HEK293T (cell line): ENCODE measurements around the gene GNG12.

Source experiments
- CTCF ChIA-PET: fragments of 350-600 bp; formaldehyde crosslinking; extraction: SDS; loops from one replicate; lab custom pipeline; 2021; ENCODE audit warnings: antibody characterized with exemption, inconsistent platforms; lab: Yijun Ruan, JAX
- POLR2A ChIA-PET: fragments of 350-600 bp; formaldehyde crosslinking; extraction: SDS; loops from one replicate; lab custom pipeline; 2020; ENCODE audit warnings: antibody characterized with exemption, inconsistent platforms; lab: Yijun Ruan, JAX
- DNase-seq: peaks from one replicate; pipeline ENCODE4 v3.0.0; 2012; ENCODE audit warnings: mixed read lengths; ENCODE audit errors: extremely low spot score
- ARNT ChIP-seq: fragments of 450-650 bp; IDR thresholded peaks from 2 replicates; pipeline ENCODE4 v1.6.1; 2017; ENCODE audit warnings: mild to moderate bottlenecking
- BHLHE40 ChIP-seq: fragments of 450-650 bp; IDR thresholded peaks from 2 replicates; pipeline ENCODE4 v1.6.1; 2016; ENCODE audit warnings: mild to moderate bottlenecking, moderate library complexity, borderline replicate concordance
- CTBP1 ChIP-seq: fragments of 450-650 bp; IDR thresholded peaks from 2 replicates; pipeline ENCODE4 v1.6.1; 2016; ENCODE audit warnings: borderline replicate concordance
- ELF4 ChIP-seq: fragments of 450-650 bp; IDR thresholded peaks from 2 replicates; pipeline ENCODE4 v1.6.1; 2017; ENCODE audit warnings: antibody characterized with exemption
- FOXA1 ChIP-seq: fragments of 450-650 bp; IDR thresholded peaks from 2 replicates; pipeline ENCODE4 v1.6.1; 2016; ENCODE audit warnings: mild to moderate bottlenecking
- FOXK2 ChIP-seq: fragments of 450-650 bp; IDR thresholded peaks from 2 replicates; pipeline ENCODE4 v1.6.1; 2016; ENCODE audit warnings: mild to moderate bottlenecking
- FOXM1 ChIP-seq: fragments of 450-650 bp; IDR thresholded peaks from 2 replicates; pipeline ENCODE4 v1.6.1; 2017; ENCODE audit warnings: mild to moderate bottlenecking, borderline replicate concordance
- HDGF ChIP-seq: fragments of 450-650 bp; IDR thresholded peaks from 2 replicates; pipeline ENCODE4 v1.6.1; 2017; ENCODE audit warnings: antibody characterized with exemption, borderline replicate concordance
- L3MBTL2 ChIP-seq: fragments of 450-650 bp; conservative IDR thresholded peaks from 2 replicates; pipeline ENCODE4 v1.6.1; 2016; ENCODE audit warnings: mild to moderate bottlenecking
- LEF1 ChIP-seq: fragments of 450-650 bp; IDR thresholded peaks from 2 replicates; pipeline ENCODE4 v1.6.1; 2017; ENCODE audit warnings: mild to moderate bottlenecking, borderline replicate concordance
- NFRKB ChIP-seq: fragments of 450-650 bp; IDR thresholded peaks from 2 replicates; pipeline ENCODE4 v1.6.1; 2016; ENCODE audit warnings: mild to moderate bottlenecking, moderate library complexity
- SP1 ChIP-seq: fragments of 450-650 bp; IDR thresholded peaks from 2 replicates; pipeline ENCODE4 v1.6.1; 2017
- SUZ12 ChIP-seq: fragments of 450-650 bp; IDR thresholded peaks from 2 replicates; pipeline ENCODE4 v1.6.1; 2016; ENCODE audit warnings: mild to moderate bottlenecking
- TARDBP ChIP-seq: fragments of 450-650 bp; IDR thresholded peaks from 2 replicates; pipeline ENCODE4 v1.6.1; 2016
- ZNF384 ChIP-seq: fragments of 450-650 bp; IDR thresholded peaks from 2 replicates; pipeline ENCODE4 v1.6.1; 2016
- TF ChIP-seq, protein P1 (sequence below): fragments of 450-650 bp; IDR thresholded peaks from 2 replicates; pipeline ENCODE4 v1.6.1; 2016

Gene GNG12

DNA sequence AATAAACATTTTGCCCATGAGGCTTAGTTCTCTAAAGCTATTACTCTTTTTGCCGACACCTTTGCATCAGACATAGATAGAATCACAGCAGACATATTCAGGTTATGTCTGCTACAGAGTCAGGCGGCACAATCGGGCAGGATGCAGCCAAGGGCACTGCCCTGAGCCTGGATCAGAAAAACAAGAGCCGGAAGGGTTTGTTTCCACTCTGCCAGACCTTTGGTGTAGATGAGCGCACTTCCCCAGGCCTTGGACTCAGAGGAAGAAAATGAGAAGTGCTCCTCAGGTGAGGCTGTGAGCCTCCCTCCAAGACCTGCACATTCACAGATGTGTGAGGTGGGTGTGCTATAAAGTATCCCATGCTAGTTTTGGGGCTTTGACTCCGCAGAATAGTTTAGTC lies 43.7 kb downstream of the GNG12 start:
- CTCF ChIA-PET: interaction anchor here (1.6 kb wide), 1 partner anchor 23 kb away, joined by 8 read pairs; no protein-coding TSS in a partner anchor
- no peak for DNase-seq
- POLR2A ChIA-PET: no interaction called here
- TF ChIP-seq FOXM1 (no peak), CTBP1 (no peak), FOXK2 (no peak), LEF1 (no peak), ARNT (no peak), BHLHE40 (no peak), SP1 (no peak), SUZ12 (no peak), TARDBP (no peak), NFRKB (no peak), ZNF384 (no peak), HDGF (no peak), FOXA1 (no peak), ELF4 (no peak), L3MBTL2 (no peak)
- TF ChIP-seq, protein P1, sequence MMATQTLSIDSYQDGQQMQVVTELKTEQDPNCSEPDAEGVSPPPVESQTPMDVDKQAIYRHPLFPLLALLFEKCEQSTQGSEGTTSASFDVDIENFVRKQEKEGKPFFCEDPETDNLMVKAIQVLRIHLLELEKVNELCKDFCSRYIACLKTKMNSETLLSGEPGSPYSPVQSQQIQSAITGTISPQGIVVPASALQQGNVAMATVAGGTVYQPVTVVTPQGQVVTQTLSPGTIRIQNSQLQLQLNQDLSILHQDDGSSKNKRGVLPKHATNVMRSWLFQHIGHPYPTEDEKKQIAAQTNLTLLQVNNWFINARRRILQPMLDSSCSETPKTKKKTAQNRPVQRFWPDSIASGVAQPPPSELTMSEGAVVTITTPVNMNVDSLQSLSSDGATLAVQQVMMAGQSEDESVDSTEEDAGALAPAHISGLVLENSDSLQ: no peak

DNA sequence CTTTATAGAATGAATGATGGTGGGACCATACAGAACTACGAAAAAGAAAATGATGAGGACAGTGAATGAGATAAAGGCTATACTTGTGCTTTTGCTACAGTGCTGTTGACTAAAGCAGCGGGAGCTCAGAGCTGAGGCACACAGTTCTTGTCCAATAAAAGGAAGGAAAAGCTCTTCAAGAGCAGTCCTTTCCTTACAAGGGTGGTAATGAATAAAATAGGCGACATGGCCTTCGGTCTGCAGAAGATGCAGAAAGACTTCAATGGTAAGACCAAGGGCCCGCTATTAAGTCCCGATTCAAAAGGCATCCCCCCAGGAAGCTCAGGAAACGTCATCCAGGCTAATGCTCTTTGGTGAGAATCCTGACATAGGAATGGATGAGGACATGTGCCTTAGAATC lies 44.4 kb downstream of the GNG12 start:
- POLR2A ChIA-PET: interaction anchor here (2.1 kb wide), 1 partner anchor 43 kb away, joined by 6 read pairs; the partner anchor contains the start of gene GNG12
- CTCF ChIA-PET: interaction anchor here (0.6 to 1.6 kb wide), 3 partner anchors 16 to 110 kb away, joined by 4 to 8 read pairs (median 6); no protein-coding TSS in a partner anchor
- TF ChIP-seq ZNF384 (no peak), FOXM1 (no peak), BHLHE40 (no peak)

DNA sequence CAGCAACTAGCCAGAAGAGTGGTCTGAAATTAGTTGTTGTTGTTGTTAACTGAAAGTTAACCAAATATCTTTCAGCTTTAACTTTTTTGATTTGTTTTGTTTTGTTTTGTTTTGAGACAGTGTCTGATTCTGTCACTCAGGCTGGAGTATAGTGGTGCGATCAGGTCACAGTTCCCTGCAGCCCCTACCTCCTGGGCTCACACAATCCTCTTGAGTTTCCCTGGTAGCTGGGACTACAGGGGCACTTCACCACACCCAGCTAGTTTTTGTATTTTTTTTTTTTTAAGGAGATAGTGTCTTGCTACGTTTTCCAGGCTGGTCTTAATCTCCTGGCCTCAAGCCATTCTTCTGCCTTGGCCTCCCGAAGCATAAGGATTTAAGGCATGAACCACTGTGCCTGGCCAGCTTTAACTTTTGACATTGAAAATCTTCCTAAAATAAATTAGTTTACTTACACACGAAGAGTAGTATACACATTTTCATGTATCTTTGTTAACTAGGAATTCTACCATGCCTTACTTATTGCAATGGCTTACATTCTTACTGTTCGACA lies 45.0 kb downstream of the GNG12 start:
- POLR2A ChIA-PET: interaction anchor here (2.1 kb wide), 1 partner anchor 44 kb away, joined by 6 read pairs; the partner anchor contains the start of gene GNG12
- TF ChIP-seq FOXM1 (no peak), LEF1 (no peak), SP1 (no peak), L3MBTL2 (no peak), ELF4 (no peak), ZNF384 (no peak), SUZ12 (no peak), ARNT (no peak), NFRKB (no peak), FOXA1 (no peak), FOXK2 (no peak), BHLHE40 (no peak), CTBP1 (no peak)
- TF ChIP-seq, protein P1: no peak
- no peak for DNase-seq
- CTCF ChIA-PET: interaction anchor here (0.6 to 1.6 kb wide), 4 partner anchors 16 to 110 kb away, joined by 3 to 8 read pairs (median 5); no protein-coding TSS in a partner anchor

More for the DNA sequence above, 44.4 kb downstream of the GNG12 start:
- no peak for DNase-seq

DNA sequence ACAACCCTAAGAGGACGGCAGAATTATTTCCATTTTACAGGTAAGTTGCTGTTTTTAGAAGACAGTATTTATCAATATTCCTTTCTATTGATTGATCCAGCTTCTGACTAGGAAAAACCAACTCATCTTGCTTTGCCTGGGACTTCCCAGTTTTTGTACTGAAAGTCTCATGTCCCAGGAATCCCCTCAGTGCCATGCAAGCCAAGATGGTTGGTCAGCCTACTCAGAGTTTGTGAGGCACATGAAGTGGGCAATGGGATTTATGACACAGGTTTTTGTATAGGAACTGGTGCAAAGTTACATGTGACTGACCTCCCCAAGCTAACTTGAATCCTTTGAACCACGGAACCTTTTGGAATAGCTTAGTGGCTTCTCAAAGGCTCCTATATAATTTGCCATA lies 45.5 kb downstream of the GNG12 start:
- ChIA-PET CTCF (interaction anchor here (1.1 to 1.5 kb wide), 2 partner anchors 17 to 30 kb away, joined by 3 to 6 read pairs; no protein-coding TSS in a partner anchor), POLR2A (interaction anchor here (2.1 kb wide), 1 partner anchor 45 kb away, joined by 6 read pairs; the partner anchor contains the start of gene GNG12)
- no peak for DNase-seq
- TF ChIP-seq HDGF (no peak), BHLHE40 (no peak), ARNT (no peak), LEF1 (no peak), SUZ12 (no peak), FOXM1 (no peak), L3MBTL2 (no peak), FOXA1 (no peak), ELF4 (no peak), FOXK2 (no peak), ZNF384 (no peak), SP1 (no peak), NFRKB (no peak), CTBP1 (no peak), TARDBP (no peak)
- TF ChIP-seq, protein P1: no peak

DNA sequence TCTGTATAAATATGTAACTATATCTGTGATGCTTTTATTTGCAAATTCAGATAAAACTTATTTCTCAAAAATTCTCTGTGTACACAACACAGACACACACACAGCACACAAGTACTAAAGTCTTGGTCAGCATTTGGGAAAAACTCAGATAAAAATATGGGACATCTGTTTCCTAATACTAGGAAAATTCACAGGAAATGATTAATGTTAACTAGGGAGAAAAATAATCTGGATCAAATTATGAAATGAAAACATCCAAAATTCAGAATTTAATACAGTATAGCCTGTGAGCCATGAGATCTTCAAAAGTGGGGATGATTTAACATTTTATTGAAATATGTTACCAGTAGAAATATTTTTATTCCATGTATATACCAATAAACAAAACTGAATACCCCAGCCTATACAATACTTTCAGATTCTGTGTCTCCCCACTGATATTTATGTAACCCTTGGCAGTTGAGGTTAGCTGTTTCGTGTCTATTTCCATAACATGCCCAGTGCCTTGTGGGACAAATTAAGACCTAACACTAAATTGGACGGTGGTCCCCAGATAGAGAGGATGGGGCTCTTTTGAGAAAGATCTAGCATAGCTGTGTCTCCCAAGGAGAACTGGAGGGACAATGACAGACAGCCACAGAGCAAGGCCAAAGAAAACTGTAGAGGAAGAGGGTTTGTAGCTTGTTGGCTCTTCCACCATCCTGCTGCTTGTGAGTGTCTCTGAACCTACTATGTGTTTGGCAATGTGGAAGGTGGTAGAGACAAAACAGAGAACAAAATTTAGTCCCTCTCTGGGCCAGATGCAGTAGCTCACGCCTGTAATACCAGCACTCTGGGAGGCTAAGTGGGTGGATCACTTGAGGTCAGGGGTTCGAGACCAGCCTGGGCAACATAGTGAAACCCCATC lies 47.2 kb downstream of the GNG12 start:
- CTCF ChIA-PET: interaction anchor here (1.5 kb wide), 1 partner anchor 15 kb away, joined by 3 read pairs; no protein-coding TSS in a partner anchor

More for the DNA sequence above, 47.2 kb downstream of the GNG12 start:
- POLR2A ChIA-PET: no interaction called here
- TF ChIP-seq FOXA1 (no peak), BHLHE40 (no peak), CTBP1 (no peak), ZNF384 (no peak), ARNT (no peak), ELF4 (no peak), TARDBP (no peak), HDGF (no peak), SUZ12 (no peak), SP1 (no peak), NFRKB (no peak), FOXM1 (no peak)
- TF ChIP-seq, protein P1: no peak
- DNase-seq: no peak
